ENCODE results near the gene SCO2.
A peak's percentile ranks its signal among the peaks of the same experiment; 100 is the strongest.
"Not testable (repeated sequence)": the region's sequence is repeated elsewhere in the genome, so short reads cannot be mapped to it uniquely, and the experiment has no call there.

SCO2 gene

DNA sequence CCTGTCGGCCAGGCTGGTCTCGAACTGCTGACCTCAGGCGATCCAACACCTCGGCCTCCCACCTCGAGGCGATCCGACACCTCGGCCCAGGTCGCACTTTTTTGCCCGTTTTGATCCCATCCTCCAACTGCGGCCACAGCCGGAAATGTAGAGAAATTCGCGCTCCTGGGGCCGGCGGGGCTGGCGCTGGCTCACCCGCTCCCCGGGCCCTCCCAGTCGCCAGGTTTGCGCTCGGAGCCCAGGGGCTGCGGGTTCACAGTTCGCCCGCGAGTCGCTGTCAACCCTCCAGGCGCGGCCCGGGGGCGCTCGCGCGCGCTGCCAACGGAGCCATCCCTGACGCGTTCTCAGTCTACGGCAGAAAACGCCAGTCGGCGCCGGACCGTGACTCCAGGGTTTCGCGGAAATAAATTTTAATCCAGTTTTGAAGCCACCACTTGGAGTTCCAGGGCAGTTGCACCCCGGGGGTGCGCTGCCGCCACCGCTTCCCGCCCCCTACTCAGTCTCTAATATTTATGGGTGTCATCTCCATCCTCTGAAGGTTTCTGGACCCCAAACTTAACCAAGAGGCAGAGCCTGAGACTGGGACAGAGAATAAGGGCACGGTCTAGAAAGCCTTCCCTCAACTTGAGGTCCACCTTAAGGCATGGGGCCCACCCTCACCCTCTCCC, 18.8 kb upstream of the SCO2 start:
- Mint-ChIP-seq H3K27ac (no peak overlapping the region), H3K4me3 (no peak overlapping the region), H3K27me3 (ENCODE audit: low read depth, poor library complexity) (peaks cover 12% of the 10 kb centered on the region), H3K36me3 (ENCODE audit: low read depth) (no peaks in the 10 kb centered on the region), H3K4me1 (peaks cover 18% of the 10 kb centered on the region), H3K9me3 (no peaks in the 10 kb centered on the region)
- TF ChIP-seq, protein P1, sequence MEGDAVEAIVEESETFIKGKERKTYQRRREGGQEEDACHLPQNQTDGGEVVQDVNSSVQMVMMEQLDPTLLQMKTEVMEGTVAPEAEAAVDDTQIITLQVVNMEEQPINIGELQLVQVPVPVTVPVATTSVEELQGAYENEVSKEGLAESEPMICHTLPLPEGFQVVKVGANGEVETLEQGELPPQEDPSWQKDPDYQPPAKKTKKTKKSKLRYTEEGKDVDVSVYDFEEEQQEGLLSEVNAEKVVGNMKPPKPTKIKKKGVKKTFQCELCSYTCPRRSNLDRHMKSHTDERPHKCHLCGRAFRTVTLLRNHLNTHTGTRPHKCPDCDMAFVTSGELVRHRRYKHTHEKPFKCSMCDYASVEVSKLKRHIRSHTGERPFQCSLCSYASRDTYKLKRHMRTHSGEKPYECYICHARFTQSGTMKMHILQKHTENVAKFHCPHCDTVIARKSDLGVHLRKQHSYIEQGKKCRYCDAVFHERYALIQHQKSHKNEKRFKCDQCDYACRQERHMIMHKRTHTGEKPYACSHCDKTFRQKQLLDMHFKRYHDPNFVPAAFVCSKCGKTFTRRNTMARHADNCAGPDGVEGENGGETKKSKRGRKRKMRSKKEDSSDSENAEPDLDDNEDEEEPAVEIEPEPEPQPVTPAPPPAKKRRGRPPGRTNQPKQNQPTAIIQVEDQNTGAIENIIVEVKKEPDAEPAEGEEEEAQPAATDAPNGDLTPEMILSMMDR (IDR thresholded peaks at IDR 0.05) = peak; percentile 59
- peak; percentile 90 for DNase-seq

DNA sequence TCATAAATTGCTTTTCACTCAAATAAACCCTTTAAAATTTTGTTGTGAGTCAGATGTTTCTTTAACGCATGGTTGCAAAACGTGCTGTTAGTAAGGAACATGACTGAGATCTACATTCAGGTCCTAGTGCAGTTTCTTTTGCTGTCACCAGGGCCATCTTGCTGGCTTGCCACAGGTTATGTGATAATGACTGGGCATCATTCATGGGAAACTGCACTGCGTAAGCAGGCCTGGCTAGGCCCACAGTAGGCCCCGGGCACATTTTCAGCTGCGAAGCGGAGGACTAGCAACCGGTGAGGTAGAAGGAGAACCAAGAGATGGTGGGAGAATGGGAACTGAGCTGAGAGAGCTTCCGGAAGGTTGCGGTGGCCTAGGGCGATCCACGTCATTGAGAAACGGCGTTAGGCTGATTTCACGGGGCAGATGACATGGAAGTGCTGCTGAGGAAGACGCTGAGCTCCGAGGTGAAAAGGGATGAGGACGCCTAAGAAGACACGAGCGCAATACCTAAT, 17.1 kb upstream of the SCO2 start:
- peaks cover 16% of the 10 kb centered on the region for H3K27me3 Mint-ChIP-seq (ENCODE audit: low read depth, poor library complexity)
- no peak overlapping the region for H3K4me3 Mint-ChIP-seq
- no peaks in the 10 kb centered on the region for H3K36me3 Mint-ChIP-seq (ENCODE audit: low read depth)
- no peak overlapping the region for H3K27ac Mint-ChIP-seq
- no peak for DNase-seq
- H3K4me1 Mint-ChIP-seq = peaks cover 29% of the 10 kb centered on the region
- TF ChIP-seq, protein P1 (IDR thresholded peaks at IDR 0.05) = no peak
- no peaks in the 10 kb centered on the region for H3K9me3 Mint-ChIP-seq

DNA sequence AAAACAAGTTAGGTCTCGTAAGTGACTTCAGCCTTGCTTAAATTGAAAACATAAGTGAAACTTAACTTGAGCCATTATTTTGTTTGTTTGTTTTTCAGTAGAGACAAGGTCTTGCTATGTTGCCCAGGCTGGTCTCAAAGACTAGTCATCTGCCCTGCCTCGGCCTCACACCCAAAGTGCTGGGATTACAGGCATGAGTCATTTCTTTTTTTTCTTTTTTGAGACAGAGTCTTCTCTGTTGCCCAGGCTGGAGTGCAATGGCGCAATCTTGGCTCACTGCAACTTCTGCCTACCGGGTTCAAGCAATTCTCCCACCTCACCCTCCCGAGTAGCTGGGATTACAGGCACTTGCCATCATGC, 16.2 kb upstream of the SCO2 start:
- H3K4me1 Mint-ChIP-seq = peaks cover 29% of the 10 kb centered on the region
- DNase-seq; H3K36me3 Mint-ChIP-seq (ENCODE audit: low read depth); H3K9me3 Mint-ChIP-seq; H3K4me3 Mint-ChIP-seq; H3K27ac Mint-ChIP-seq: not testable (repeated sequence)
- H3K27me3 Mint-ChIP-seq (ENCODE audit: low read depth, poor library complexity) = peaks cover 21% of the 10 kb centered on the region

DNA sequence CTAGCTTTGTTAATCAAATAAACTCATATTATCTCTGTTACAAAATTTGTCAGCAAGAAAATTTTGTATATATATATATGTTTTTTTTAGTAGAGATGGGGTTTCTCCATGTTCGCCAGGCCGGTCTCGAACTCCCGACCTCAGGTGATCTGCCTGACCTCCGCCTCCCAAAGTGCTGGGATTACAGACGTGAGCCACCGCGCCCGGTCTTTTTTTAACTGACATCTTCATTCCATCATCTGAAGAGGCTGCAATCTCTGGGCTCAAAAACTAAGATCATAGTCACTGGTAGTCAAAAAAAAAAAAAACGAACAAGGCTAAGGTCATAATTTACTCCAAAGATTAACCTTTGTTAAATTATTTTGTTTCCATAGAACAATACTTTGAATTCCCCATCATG, 15.0 kb upstream of the SCO2 start:
- TF ChIP-seq, protein P1 (IDR thresholded peaks at IDR 0.05) = no peak
- Mint-ChIP-seq H3K4me3 (no peak overlapping the region), H3K27ac (no peak overlapping the region), H3K4me1 (peaks cover 24% of the 10 kb centered on the region), H3K27me3 (ENCODE audit: low read depth, poor library complexity) (peaks cover 14% of the 10 kb centered on the region), H3K9me3 (no peaks in the 10 kb centered on the region), H3K36me3 (ENCODE audit: low read depth) (no peaks in the 10 kb centered on the region)
- no peak for DNase-seq

DNA sequence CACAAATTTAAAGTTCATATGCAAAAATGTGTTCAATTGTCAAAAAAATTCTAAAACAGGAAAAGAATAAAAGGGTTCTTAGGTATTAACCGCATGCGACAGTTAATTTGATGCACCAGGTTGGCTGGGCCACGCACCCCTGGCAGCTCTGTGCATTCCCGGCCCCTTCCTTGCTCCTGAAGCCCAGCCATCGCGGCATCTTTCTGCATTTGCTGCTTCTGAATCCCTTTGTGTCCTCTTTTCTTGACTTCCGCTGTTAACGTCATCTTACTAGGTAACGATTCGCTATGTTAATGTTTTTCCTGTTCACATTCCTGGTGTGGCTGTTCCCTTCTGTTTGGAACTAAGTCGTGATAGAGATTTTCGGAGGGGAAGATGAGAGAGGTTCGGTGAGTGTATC, 12.4 kb upstream of the SCO2 start:
- Mint-ChIP-seq H3K9me3 (no peaks in the 10 kb centered on the region), H3K27ac (no peak overlapping the region), H3K4me3 (no peak overlapping the region), H3K36me3 (ENCODE audit: low read depth) (no peaks in the 10 kb centered on the region), H3K27me3 (ENCODE audit: low read depth, poor library complexity) (peaks cover 22% of the 10 kb centered on the region), H3K4me1 (peaks cover 43% of the 10 kb centered on the region)
- TF ChIP-seq, protein P1 (IDR thresholded peaks at IDR 0.05) = no peak
- DNase-seq = no peak

DNA sequence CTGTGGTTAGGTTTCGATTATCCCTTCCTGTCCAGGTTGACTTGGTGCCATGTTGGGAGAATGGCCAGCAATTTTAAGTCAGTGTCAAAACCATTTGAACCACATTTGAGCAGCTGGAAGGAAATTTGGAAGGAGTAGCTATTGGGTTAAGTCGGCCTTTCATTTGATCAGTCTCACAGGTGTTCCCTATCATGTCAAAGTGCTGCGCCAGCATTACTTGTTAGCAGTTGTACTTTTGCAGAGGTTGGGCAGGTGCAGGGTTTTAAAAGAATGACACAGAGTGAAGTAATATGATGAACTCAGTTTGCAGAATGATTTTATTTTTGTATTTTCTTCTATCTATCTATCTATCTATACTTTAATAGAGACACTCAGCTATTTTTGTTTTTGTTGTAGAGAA, 10.8 kb upstream of the SCO2 start:
- TF ChIP-seq, protein P1 (IDR thresholded peaks at IDR 0.05) = no peak
- peaks cover 47% of the 10 kb centered on the region for H3K4me1 Mint-ChIP-seq
- no peaks in the 10 kb centered on the region for H3K36me3 Mint-ChIP-seq (ENCODE audit: low read depth)
- no peak overlapping the region for H3K27ac Mint-ChIP-seq
- no peak overlapping the region for H3K4me3 Mint-ChIP-seq
- no peak for DNase-seq
- no peaks in the 10 kb centered on the region for H3K9me3 Mint-ChIP-seq
- peaks cover 27% of the 10 kb centered on the region for H3K27me3 Mint-ChIP-seq (ENCODE audit: low read depth, poor library complexity)
